Epithelial cell of esophagus (primary cell): ENCODE measurements around the gene ZCCHC24.

Experiments used
- DNase-seq: peaks from one replicate; pipeline ENCODE4 v3.0.0; 2010; ENCODE audit warnings: low read depth
- H3K4me3 ChIP-seq: 2 replicates; pipeline ENCODE4 v1.5.1; 2011; ENCODE audit warnings: mild to moderate bottlenecking, low read length, control low read depth
- TF ChIP-seq, protein P1 (sequence below): IDR thresholded peaks from 2 replicates; pipeline ENCODE4 v1.5.1; 2011; ENCODE audit warnings: low read depth, mild to moderate bottlenecking, low read length, control low read depth, inconsistent platforms; ENCODE audit not compliant: insufficient read depth; ENCODE audit errors: missing control alignments

ZCCHC24 gene

GRCh38 chr10:79488870-79489269 lies 43.4 kb upstream of the ZCCHC24 start:
- DNase-seq = no peak
- TF ChIP-seq, protein P1, sequence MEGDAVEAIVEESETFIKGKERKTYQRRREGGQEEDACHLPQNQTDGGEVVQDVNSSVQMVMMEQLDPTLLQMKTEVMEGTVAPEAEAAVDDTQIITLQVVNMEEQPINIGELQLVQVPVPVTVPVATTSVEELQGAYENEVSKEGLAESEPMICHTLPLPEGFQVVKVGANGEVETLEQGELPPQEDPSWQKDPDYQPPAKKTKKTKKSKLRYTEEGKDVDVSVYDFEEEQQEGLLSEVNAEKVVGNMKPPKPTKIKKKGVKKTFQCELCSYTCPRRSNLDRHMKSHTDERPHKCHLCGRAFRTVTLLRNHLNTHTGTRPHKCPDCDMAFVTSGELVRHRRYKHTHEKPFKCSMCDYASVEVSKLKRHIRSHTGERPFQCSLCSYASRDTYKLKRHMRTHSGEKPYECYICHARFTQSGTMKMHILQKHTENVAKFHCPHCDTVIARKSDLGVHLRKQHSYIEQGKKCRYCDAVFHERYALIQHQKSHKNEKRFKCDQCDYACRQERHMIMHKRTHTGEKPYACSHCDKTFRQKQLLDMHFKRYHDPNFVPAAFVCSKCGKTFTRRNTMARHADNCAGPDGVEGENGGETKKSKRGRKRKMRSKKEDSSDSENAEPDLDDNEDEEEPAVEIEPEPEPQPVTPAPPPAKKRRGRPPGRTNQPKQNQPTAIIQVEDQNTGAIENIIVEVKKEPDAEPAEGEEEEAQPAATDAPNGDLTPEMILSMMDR = no peak
- H3K4me3 ChIP-seq = no peak overlapping the region

GRCh38 chr10:79488336-79488735 lies 42.9 kb upstream of the ZCCHC24 start:
- TF ChIP-seq, protein P1 = no peak
- peak; percentile 90 for DNase-seq
- H3K4me3 ChIP-seq = no peak overlapping the region

- TF ChIP-seq, protein P1 = peak; percentile 54
- peak; percentile 49 for DNase-seq
- H3K4me3 ChIP-seq = no peak overlapping the region
Observed at GRCh38 chr10:79487296-79488194, 42.1 kb upstream of the ZCCHC24 start.

GRCh38 chr10:79484476-79484875 lies 39.1 kb upstream of the ZCCHC24 start:
- no peak for DNase-seq
- TF ChIP-seq, protein P1 = no peak
- H3K4me3 ChIP-seq = no peak overlapping the region

DNA sequence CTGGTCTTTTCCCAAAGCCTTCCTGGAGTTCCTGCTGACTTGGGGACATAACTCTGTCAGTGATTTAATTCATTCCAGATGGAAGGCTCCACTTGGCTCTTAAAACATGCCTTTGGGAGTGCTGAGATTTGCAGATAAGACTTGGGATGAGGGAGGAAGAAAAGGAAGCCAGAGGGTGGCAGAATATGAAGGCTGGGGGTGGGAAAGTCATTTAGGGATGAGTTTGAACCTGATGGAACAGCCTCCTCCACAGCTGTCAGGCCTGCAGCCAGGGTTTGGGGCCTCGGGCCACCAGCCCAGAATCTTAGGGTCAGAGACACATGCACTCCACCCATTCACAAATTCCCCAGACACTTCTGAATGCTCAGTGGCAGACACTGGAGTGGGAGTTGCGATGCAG lies 38.5 kb upstream of the ZCCHC24 start:
- no peak for DNase-seq
- H3K4me3 ChIP-seq = no peak overlapping the region
- TF ChIP-seq, protein P1 = no peak

DNA sequence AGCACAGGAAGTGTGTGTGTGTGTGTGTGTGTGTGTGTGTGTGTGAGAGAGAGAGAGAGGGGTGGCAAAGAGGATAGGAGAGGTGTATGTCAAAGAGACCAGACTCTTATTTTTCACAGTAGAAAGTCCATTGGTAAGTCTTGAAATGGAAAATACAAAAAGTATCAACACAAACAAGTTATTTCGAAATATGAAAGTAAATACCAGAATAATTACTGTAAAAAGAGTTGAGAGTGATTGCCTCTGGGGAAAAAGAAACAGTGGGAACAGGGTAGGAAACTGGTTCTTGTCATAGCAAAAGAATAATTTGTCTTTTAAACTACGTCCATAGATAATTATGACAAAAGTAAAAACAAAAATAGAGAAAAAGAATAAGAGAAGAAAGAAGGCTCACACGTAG lies 37.9 kb upstream of the ZCCHC24 start:
- DNase-seq = peak; percentile 27
- TF ChIP-seq, protein P1 = no peak

DNA sequence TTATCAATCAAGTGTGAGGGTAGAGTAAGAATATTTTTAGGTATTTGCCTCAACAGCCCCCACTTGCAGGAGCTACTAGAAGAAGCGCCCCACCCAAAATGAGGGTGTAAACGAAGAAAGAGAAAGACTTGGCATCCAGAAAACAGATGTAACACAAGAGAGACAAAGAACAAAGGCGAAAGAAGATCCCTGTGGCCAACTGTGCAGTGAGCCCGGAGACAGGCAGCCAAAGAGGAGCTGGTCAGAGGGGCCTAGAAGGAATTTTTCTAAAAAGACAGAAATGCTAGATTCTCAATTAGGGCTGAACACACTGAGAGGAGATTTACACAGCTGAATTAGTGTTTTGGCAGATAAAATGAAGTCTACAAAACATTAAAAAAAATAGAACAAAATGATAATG lies 37.3 kb upstream of the ZCCHC24 start:
- TF ChIP-seq, protein P1 = no peak

More for the DNA sequence above, 37.9 kb upstream of the ZCCHC24 start:
- no peak overlapping the region for H3K4me3 ChIP-seq

More for the DNA sequence above, 37.3 kb upstream of the ZCCHC24 start:
- no peak for DNase-seq
- no peak overlapping the region for H3K4me3 ChIP-seq
